Measurements from ENCODE around the gene DEFB131A. TPM values are rescaled to one million over a fixed set of nuclear protein-coding genes. Genes with fewer than 3 reads are reported as not detected.
"Not testable (repeated sequence)": the region's sequence is repeated elsewhere in the genome, so short reads cannot be mapped to it uniquely, and the experiment has no call there.

DEFB131A gene, protein sequence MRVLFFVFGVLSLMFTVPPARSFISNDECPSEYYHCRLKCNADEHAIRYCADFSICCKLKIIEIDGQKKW
- not detected in 3 replicates for total RNA-seq (2021)
- Bru-seq, nascent RNA: not detected
- long read RNA-seq, experiment 1: 0 reads
- long read RNA-seq, experiment 2: 0 reads
- long read RNA-seq, experiment 3: 0 reads

DNA sequence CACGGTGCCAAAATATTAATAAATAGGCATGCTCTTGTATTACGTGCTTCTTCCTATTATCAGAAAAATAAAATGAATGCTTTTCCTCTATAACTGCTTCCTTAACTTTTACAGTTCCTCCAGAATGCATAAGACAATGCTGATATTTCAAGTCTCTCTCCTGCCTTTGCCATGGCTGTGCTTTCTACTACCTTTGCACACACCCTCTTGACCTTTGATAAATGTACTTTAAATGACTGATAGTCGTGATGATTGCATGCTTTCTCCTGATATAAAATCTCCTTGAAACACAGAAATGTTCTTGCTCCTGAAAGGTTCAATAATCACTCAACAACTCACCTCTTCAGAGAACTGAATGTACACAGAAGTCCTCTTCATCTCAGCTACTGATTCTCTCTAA lies at the start of gene DEFB131A:
TSS of gene DEFB131A (plus strand) at position 301 of the 400 bp plus-strand sequence. CDS start 120 bp downstream, outside the sequence.
- H3K9me3 Mint-ChIP-seq: peaks cover 59% of the 10 kb centered on the region
- H3K27me3 Mint-ChIP-seq (ENCODE audit: low read depth); H3K4me1 Mint-ChIP-seq; DNase-seq (ENCODE audit: low spot score); POLR2A ChIA-PET; CTCF ChIA-PET; ATAC-seq; H3K27ac Mint-ChIP-seq; H3K4me3 Mint-ChIP-seq: not testable (repeated sequence)
- H3K36me3 Mint-ChIP-seq: peaks cover 32% of the 10 kb centered on the region

DNA sequence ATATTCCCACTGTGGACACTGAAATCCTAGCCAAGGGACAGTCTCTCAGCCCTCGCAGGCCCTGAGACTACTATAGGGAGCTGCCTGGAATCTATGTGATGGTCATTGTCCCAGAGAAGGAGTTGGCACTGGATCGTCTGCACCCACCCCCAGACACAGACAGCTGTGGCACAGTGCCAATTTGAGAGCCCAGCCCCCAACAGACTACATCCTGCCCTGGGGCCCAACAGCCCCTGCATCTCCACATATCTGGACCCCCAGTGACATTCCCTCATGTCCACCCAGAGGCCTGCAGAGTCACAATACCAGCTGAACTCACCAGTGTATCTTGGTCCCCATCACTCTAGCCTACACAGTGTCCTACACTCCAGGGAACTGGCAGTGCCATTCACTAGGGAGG lies 38.4 kb upstream of the DEFB131A start:
- POLR2A ChIA-PET; H3K4me1 Mint-ChIP-seq; CTCF ChIA-PET; ATAC-seq; H3K27ac Mint-ChIP-seq; DNase-seq (ENCODE audit: low spot score); H3K4me3 Mint-ChIP-seq: not testable (repeated sequence)
- H3K9me3 Mint-ChIP-seq: peaks cover 39% of the 10 kb centered on the region
- peaks cover 31% of the 10 kb centered on the region for H3K36me3 Mint-ChIP-seq
- H3K27me3 Mint-ChIP-seq (ENCODE audit: low read depth): peaks cover 16% of the 10 kb centered on the region

DNA sequence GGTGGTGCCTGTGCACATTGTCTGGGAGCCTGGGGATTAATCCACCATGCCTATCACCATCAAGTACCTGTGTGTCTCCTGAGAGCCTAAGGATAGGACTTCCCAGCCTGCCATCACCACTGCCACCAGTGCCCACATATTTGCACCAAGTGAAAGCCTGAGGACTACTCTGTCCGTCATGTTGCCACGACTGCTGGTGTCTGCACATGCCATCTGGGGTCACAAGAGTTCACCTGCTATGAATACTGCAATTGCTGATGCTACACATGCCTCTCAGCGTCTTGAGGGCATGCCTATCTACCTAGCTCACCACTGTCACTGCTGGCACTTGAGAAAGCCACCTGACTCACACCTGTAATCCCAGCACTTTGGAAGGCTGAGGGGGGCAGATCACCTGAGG lies 37.7 kb upstream of the DEFB131A start:
- H3K4me3 Mint-ChIP-seq; H3K4me1 Mint-ChIP-seq; H3K27ac Mint-ChIP-seq; CTCF ChIA-PET; ATAC-seq; POLR2A ChIA-PET; DNase-seq (ENCODE audit: low spot score): not testable (repeated sequence)
- Mint-ChIP-seq H3K9me3 (peaks cover 39% of the 10 kb centered on the region), H3K36me3 (peaks cover 28% of the 10 kb centered on the region), H3K27me3 (ENCODE audit: low read depth) (peaks cover 16% of the 10 kb centered on the region)

DNA sequence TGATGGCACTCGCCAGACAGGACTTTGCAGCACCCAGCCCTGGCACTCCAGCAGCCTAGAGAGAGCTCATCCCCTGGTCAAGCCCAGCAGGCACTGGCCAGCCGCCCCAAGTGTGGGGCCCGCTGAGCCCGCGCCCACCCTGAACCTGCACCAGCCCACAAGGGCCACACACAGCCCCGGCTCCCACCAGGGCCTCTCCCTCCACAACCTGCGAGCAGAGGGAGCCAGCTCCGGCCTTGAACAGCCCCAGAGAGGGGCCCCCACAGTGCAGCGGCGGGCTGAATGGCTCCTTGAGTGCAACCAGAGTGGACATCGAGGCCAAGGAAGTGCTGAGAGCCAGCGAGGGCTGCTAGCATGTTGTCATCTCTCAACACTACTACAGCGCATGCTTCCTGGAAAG lies 34.4 kb upstream of the DEFB131A start:
- Mint-ChIP-seq H3K9me3 (peaks cover 58% of the 10 kb centered on the region), H3K27me3 (ENCODE audit: low read depth) (peaks cover 26% of the 10 kb centered on the region), H3K4me1 (no peaks in the 10 kb centered on the region), H3K4me3 (no peak overlapping the region), H3K36me3 (peaks cover 43% of the 10 kb centered on the region), H3K27ac (no peak overlapping the region)
- POLR2A ChIA-PET: no interaction called here
- DNase-seq (ENCODE audit: low spot score) (no peak), ATAC-seq (no peak)
- TF ChIP-seq, protein P1, sequence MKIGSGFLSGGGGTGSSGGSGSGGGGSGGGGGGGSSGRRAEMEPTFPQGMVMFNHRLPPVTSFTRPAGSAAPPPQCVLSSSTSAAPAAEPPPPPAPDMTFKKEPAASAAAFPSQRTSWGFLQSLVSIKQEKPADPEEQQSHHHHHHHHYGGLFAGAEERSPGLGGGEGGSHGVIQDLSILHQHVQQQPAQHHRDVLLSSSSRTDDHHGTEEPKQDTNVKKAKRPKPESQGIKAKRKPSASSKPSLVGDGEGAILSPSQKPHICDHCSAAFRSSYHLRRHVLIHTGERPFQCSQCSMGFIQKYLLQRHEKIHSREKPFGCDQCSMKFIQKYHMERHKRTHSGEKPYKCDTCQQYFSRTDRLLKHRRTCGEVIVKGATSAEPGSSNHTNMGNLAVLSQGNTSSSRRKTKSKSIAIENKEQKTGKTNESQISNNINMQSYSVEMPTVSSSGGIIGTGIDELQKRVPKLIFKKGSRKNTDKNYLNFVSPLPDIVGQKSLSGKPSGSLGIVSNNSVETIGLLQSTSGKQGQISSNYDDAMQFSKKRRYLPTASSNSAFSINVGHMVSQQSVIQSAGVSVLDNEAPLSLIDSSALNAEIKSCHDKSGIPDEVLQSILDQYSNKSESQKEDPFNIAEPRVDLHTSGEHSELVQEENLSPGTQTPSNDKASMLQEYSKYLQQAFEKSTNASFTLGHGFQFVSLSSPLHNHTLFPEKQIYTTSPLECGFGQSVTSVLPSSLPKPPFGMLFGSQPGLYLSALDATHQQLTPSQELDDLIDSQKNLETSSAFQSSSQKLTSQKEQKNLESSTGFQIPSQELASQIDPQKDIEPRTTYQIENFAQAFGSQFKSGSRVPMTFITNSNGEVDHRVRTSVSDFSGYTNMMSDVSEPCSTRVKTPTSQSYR (CRISPR knock-in tag; IDR thresholded peaks at IDR 0.05): no peak
- TF ChIP-seq CREM (CRISPR knock-in tag; IDR thresholded peaks at IDR 0.05) (no peak), ZNF219 (CRISPR knock-in tag; IDR thresholded peaks at IDR 0.05; ENCODE audit: borderline replicate concordance) (no peak), ZNF263 (CRISPR knock-in tag; IDR thresholded peaks at IDR 0.05; ENCODE audit: low read depth) (no peak), PRRX2 (CRISPR knock-in tag; IDR thresholded peaks at IDR 0.05) (no peak)
- CTCF ChIA-PET: no interaction called here

DNA sequence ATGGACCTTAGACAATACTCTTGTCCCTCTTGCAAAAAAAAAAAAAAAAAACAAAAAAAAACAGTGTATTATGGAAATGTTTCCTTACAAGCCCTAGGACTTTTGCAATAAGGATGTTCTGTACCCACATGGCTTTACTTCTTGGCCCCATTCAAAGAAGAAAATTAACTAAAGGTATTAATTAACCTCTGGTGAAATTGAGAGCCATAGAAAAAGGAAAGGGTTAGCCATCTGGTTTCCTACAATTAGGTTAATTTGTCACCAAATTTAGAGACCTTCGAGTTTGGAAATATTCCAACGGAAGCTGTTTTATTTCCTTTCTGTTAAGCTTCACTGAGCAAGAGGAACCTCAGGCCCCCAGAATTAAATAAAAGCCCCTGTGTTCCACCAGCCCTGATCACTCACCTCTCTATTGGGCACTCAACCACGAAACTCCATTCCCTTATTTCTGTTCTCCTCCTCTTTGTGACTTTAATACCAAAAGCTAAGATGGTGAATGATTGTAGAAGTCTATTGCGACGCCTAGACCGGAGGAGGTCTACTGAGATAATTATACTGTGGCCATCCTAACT lies 22.2 kb upstream of the DEFB131A start:
- H3K4me3 Mint-ChIP-seq; CTCF ChIA-PET; ATAC-seq; H3K4me1 Mint-ChIP-seq; H3K27ac Mint-ChIP-seq; DNase-seq (ENCODE audit: low spot score); POLR2A ChIA-PET: not testable (repeated sequence)
- Mint-ChIP-seq H3K36me3 (peaks cover 48% of the 10 kb centered on the region), H3K27me3 (ENCODE audit: low read depth) (peaks cover 13% of the 10 kb centered on the region), H3K9me3 (peaks cover 73% of the 10 kb centered on the region)

DNA sequence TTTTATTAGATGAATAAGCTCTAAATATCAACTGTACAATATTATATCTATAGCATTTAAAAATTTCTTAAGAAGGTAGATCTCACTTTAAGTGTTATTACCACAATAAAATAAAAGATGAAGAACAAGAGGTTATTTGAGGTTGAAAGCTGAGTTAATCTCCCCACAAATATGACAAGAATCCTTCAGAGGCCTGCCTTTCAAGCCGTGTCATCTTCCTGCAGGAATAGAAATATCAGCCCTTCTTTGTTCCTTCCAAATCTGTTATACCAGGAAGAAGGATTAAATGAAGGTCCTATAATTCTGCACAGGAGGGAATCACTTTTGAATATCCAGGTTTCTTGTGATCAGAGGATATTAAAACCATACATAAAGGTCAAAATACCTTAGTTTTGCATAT lies 18.3 kb upstream of the DEFB131A start:
- Mint-ChIP-seq H3K27me3 (ENCODE audit: low read depth) (peaks cover 13% of the 10 kb centered on the region), H3K9me3 (peaks cover 68% of the 10 kb centered on the region), H3K36me3 (peaks cover 35% of the 10 kb centered on the region)
- H3K4me3 Mint-ChIP-seq; H3K4me1 Mint-ChIP-seq; ATAC-seq; DNase-seq (ENCODE audit: low spot score); POLR2A ChIA-PET; H3K27ac Mint-ChIP-seq; CTCF ChIA-PET: not testable (repeated sequence)

DNA sequence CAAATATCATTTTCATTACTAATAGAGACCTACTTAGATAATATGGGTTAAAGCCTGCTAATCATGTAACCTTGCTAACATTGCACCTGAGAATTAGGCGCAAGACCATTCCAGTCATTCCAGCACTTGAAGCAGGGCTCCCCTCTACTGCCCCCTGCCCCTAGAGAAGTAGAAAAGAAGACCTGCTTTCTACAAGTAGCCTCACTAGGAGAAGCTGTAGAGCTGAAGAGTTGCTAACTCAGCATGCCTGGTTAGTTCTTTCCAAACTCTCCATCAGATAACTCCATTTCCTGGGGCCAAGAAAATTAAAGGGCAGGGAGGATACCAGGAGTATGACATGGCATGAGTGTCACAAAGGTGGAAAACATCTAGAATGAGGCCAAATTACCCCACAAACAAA lies 14.2 kb upstream of the DEFB131A start:
- Mint-ChIP-seq H3K9me3 (peaks cover 57% of the 10 kb centered on the region), H3K36me3 (peaks cover 23% of the 10 kb centered on the region)
- POLR2A ChIA-PET; CTCF ChIA-PET; DNase-seq (ENCODE audit: low spot score); H3K4me1 Mint-ChIP-seq; H3K27me3 Mint-ChIP-seq (ENCODE audit: low read depth); H3K4me3 Mint-ChIP-seq; H3K27ac Mint-ChIP-seq: not testable (repeated sequence)
- ATAC-seq: peak; percentile 71

DNA sequence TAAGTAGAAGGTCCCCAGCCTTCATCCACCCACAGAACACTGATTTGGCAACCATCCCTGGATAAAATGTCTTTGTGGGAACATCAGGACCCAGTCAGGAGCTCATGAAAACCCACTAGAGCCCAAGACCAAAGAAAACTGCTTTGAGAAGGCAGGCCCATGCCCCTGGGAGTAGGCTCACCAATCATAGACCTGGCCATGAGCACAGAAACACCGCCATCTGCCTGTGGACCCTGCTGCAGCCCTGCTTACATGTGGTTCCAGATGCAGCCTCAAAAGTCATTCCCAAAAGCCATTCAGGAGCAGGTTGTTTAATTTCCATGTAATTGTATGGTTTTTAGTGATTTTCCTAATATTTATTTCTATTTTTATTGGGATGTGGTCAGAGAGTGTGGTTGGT lies 10.9 kb upstream of the DEFB131A start:
- POLR2A ChIA-PET; H3K27me3 Mint-ChIP-seq (ENCODE audit: low read depth); H3K4me1 Mint-ChIP-seq; CTCF ChIA-PET; DNase-seq (ENCODE audit: low spot score); H3K27ac Mint-ChIP-seq; H3K4me3 Mint-ChIP-seq: not testable (repeated sequence)
- Mint-ChIP-seq H3K36me3 (peaks cover 26% of the 10 kb centered on the region), H3K9me3 (peaks cover 62% of the 10 kb centered on the region)
- ATAC-seq: peak; percentile 61

DNA sequence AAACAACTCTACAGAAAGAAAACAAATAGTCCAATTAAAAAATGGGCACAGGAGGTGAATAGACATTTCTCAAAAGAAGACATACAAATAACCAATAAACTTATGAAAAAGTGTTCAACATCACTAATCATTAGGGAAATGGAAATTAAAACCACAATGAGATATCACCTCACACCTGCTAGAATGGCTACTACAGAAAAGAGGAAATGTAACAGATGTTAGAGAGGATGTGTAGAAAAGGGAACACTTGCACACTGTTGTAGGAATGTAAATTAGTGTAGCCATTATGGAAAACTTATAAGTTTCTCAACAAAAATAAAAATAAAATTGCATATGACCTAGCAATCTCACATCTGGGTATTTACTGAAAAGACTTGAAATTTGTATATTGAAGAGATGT lies 7.5 kb upstream of the DEFB131A start:
- CTCF ChIA-PET, H3K27ac Mint-ChIP-seq: not testable (repeated sequence)

DNA sequence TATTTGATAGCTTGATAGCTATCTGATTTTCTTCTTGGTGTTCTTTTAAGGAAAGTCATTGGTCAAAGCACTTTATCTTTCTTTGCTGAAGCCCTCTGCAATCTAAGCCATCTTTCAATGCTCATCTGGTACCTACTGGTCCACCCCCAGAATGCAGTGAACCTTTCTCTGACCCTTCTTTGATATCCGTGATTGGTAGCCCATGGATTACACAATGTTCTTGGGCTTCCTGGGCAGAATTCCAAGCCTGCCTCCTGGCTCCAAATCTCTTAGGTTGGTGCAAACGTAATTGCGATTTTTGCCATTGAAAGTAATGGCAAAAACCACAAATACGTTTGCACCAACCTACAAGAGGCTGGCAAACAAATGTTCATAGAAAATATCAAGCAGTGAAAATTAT lies 1.9 kb upstream of the DEFB131A start:
- H3K27ac Mint-ChIP-seq; H3K27me3 Mint-ChIP-seq (ENCODE audit: low read depth); H3K4me1 Mint-ChIP-seq; POLR2A ChIA-PET; DNase-seq (ENCODE audit: low spot score); ATAC-seq; CTCF ChIA-PET; H3K4me3 Mint-ChIP-seq: not testable (repeated sequence)
- H3K36me3 Mint-ChIP-seq: peaks cover 23% of the 10 kb centered on the region
- H3K9me3 Mint-ChIP-seq: peaks cover 51% of the 10 kb centered on the region

More for the DNA sequence above, 7.5 kb upstream of the DEFB131A start:
- peaks cover 34% of the 10 kb centered on the region for H3K36me3 Mint-ChIP-seq
- H3K4me1 Mint-ChIP-seq; ATAC-seq; H3K4me3 Mint-ChIP-seq; POLR2A ChIA-PET; DNase-seq (ENCODE audit: low spot score); H3K27me3 Mint-ChIP-seq (ENCODE audit: low read depth): not testable (repeated sequence)
- peaks cover 59% of the 10 kb centered on the region for H3K9me3 Mint-ChIP-seq
